Stimulated activated CD4-positive, alpha-beta T cell treated with anti-CD3 and anti-CD28 coated beads, Interleukin-1b, Interleukin-23, amount 100 ng/mL, for 1 hour (primary cell): ENCODE data around the gene GNG12.

ENCODE experiments used
- DNase-seq, 2 donors: peaks; one replicate each; pipeline ENCODE4 v3.0.0-alpha.2; 2020; ENCODE audit warnings: low read depth in 2 of 2

The GNG12 gene

DNA sequence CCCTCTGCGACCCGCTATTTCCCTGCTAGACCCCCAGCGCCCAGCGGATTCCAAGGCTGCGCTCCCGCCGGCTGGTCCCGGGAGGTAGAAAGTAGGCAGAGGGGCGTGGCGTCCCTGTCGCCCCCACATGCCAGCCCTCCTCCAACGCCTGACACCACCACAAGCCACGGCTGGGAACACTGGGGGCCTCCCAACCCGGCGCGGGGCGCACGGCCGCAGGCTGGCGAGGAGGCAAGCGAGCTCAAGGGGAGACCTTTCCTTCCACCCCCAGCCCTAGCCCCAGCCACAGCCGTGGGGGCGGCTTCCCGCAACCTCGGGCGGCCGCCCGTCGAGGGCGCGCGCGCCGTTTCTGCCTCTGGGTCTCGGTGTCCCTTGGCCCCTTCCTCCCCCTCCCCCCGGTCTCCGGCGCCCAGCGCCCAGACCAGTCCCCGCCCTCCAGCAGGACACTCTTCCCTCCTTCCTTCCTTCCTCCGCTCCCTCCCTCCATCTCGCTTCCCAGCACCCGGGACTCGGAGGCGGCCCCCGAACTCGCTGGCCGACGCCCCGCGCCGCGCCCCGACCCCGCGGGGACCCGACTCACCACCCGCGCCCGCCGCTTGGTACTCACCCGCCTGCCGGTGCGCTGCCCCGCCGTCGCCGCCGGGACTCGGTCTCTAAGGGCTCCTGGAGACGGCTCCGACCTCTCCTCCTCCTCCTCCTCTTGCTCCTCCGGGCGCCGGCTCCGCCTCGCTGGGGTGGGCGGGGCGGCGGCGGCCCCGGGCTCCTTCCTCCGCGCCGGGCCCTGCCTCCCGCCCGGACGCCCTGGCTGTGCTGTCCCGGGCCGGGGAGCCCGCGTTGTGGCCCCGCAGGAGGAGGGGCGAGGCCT lies at the start of gene GNG12:
TSS of gene GNG12 (minus strand) at position 731 of the 865 bp plus-strand sequence. CDS start 125,781 bp downstream, outside the sequence.
- DNase-seq: no peak

GRCh38 chr1:67882196-67882958 lies 49.1 kb upstream of the GNG12 start:
- DNase-seq: no peak

DNA sequence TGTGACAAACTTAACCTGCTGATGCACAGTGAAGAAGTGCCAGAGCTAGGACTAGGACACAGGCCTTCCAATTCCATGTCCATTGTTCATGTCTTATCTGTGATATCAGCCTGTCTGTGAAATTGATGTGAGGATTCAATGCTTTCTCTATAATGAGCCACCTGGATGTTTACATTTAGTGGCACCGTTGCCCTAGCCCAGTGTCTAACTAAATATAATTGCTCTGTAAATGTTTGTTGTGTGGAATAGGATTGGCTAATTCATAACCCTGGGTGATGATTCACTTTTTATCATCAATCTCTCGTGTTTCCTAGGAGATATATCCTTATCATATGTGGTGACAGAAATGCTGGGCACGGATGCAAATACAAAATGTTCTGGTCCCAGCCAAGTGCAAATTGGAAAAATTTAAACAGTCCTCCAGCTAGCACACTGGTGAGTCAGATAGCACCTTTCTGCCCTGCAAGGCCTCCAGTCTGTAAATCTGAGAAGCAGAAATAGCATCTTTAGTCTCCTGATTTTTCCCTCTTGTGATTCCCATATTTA lies 46.9 kb upstream of the GNG12 start:
- no peak for DNase-seq

DNA sequence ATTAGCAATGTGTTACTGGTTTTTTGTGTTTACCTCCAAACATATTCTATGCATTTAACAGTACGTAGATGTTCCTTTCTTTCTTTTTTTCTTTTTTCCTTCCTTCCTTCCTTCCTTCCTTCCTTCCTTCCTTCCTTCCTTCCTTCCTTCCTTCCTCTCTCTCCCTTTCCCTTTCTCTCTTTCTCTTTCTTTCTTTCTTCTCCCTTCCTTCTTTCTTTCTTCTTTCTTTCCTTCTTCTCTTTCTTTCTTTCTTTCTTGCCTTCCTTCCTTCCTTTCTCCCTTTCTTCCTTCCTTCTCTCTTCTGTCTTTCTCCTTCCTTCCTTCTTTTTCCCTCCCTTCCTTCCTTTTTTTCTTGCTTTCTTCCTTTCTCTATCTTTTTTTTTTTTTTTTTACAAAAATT lies 46.2 kb upstream of the GNG12 start:
- no peak for DNase-seq

DNA sequence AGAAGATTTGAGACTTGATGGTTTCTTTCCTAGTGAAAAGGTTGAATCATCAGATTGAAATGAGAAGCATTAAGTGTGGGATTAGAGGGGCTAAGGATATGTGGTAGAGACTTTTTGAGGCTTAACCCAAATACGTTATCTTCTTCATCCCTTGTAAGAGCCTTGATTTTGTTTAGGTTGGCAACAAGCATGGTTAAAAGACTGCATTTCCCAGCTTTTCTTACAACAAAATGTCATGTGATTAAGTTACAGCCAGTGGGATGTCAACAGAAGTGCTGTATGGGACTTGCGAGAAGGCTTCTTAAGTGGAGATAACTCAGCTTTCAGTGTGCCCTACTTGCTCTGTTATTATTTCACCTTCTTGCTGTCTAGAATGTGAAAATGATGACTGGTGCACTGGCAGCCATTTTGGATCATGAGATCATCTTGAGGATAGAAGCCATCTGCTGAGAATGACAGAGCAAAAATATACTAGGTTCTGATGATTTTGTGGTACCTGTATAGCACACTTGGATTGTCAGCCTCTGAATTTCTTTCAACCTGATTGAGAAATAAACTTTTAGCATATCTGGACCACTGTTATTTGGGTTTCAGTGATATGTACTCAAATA lies 41.3 kb upstream of the GNG12 start:
- no peak for DNase-seq

DNA sequence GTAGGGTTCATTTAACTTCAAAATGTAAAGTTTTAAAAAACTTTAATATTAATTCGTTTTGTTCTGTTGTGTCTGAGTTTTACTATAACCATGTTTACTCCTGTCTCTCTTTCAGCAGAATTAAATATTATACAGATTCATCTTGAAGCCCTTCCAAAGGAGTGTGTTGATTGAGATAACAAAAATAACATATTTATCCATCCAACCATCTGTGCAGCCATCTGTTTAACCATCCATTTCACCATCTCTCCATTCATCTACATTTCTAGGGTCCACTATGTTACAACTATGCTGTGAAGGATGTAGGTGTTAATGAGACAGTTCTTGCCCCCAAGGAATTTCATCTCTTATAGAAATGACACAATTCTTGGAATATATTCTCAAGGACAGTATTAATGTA lies 36.0 kb upstream of the GNG12 start:
- DNase-seq: no peak

DNA sequence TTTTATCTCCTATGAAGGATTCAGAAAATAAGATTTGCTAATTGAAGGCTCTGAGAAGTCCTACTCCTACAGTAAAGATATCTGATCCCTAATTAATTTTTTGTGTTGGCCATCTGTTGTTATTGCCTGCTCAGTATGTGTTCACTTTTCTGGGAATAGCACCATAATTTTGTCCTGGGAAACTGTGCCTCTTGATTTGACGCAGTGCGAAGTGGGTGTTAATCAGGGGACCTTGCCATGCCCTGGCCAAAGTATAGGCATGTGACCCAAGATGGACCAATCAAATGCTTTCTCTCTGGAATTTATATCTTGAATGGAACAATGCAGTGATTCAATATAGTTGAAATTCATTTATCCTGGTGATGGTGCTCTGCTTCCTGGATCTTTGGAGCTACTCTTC lies 30.4 kb upstream of the GNG12 start:
- DNase-seq: no peak

GRCh38 chr1:67862685-67863084 lies 29.4 kb upstream of the GNG12 start:
- DNase-seq: no peak

DNA sequence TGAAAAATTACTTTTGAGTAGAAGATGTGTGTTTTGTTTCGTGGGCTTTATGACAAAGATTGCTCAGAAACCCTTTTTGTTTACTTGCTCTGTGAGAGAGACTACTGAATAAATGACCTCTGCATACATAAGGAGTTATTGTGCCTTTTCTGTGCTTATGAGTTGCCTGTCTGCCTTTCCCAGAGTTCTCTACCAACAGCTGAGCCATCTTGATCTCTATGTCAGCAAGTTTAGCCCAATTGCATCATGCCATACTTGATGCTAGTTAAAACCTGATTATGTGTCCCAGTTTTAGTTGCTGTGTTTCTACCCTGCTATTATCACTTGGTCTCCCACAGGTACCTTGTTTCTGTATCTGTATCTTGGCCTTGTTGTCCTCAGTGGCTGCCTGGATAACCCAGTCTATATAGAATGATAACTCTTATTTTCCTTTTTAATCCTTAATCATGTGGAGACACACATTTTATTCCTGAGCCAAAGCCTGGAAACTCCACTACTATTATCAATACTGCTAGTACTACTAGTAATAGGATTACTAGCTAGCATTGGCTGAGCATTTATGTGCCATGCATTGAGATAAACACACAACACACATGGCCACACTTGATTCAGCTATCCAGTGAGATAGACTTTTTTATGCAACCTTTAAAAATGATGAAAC lies 28.7 kb upstream of the GNG12 start:
- DNase-seq: no peak

DNA sequence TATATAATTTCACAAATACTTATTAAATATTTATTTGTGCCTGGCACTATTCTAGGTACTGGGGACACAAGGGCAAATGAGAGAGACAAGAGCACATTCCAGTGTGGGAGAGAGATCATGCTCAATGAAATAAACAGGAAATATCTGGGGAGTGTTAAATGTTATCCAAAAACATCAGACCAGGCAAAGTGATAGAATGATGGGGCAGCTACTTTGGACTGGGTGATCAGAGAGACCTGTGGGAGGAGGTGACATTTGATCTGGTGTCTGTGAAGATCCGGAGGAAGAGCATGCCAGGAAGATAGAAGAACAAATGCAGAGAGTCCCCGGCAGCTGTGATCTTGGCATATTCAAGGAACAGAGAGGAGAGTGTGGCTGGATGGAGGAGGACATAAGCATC lies 27.5 kb upstream of the GNG12 start:
- DNase-seq: no peak

DNA sequence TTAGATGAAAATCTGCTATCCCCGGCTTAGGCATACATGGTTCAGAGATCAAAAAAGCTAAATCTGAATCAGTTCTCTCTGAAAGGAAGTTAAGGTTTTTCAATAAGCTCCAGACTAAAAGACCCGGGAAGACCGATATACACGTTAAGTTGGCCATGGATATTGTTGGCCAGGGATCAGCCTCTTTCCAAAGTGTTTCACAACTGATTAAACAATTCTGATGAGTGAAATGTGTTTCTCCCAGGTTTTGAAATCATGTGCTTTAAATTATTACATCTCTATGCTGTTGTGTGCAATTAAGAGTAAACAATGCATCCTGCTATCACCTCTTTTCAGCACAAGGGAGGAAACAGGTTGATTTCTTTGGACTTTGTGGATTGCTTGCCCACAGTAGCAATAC lies 23.7 kb upstream of the GNG12 start:
- DNase-seq: no peak

- DNase-seq: no peak
Observed at GRCh38 chr1:67855961-67856360, 22.7 kb upstream of the GNG12 start.

GRCh38 chr1:67855444-67855843 lies 22.2 kb upstream of the GNG12 start:
- DNase-seq: no peak

- DNase-seq: no peak
Observed at GRCh38 chr1:67853704-67854103, 20.4 kb upstream of the GNG12 start.

DNA sequence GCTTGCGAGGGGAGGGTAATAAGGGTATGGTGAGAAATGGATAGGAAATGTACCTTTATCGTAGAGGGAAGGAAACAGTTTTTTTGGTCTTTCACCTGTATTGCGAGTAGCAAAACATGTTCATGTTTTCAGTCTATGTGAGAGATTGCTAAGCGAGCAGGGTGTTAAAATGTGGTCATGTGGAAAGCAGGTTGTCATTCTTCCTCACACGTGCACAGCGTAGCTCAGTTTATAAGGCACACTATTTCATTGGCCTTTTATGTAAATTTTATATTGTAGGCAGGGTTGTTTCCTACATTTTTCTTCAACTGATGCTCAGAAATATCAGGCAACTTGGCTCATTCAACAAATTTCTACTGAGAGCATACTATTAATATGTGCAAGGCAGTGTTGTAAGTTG lies 18.5 kb upstream of the GNG12 start:
- no peak for DNase-seq

DNA sequence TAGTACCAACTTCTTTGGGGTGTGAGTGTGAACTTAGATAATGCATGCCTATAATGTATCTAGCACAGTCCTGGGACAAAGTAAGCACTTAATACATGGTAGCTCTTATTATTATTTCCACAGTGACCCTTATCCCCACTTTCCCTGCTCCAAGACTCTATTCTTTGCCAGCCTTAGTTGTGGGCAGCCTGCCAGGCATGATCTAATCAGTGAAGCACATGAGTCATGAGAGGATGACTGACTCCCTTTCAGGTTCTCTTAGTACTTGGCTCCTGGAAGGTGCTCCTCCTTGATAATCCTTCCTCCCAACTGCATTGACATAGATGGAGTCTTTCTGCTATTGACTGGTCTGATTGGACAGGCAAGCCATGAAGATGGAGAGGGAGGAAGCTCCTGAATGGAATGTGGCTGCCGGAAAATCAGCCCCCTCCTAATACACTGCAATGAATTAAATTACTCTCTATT lies 17.4 kb upstream of the GNG12 start:
- DNase-seq: no peak

- no peak for DNase-seq
Observed at GRCh38 chr1:67850151-67850551, 16.9 kb upstream of the GNG12 start.

GRCh38 chr1:67847466-67847865 lies 14.2 kb upstream of the GNG12 start:
- DNase-seq: no peak

DNA sequence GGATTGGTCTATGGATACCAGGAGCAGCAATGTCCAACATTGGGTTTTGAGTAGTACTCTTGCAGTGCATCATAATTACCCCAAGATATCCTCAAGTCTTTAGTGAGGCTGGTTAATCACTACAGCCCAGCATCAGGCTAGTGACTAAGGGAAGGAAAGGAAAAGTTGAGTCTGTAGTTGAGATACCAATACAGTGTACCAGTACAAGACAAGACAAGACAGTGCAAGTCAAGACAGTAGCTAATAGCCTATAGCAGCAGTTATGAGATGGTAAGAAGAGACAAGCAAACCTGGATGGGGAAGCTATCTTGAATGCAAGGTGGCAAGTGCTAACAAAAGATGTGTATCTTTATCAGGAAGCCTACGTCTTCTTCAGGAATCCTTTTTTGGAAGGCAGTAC lies 13.3 kb upstream of the GNG12 start:
- no peak for DNase-seq

DNA sequence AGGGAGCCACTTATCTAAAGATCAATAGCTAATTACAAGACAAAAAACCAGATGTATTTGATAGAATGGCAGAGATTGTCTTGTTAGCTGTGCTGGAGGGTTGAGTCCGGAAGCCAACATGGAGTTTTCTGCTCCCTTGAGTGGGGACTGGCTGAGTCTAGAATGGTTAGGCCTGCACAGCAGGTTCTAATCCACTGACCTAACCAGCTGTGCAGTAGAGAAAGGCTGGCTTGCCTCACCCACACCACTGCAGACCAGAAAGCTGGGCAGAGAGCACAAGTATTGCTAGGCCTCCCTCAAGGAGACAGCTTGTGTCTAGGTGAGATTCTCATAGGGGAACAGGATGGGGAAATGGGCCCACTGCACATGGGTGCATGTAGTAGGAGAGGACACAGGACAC lies 11.7 kb upstream of the GNG12 start:
- no peak for DNase-seq

DNA sequence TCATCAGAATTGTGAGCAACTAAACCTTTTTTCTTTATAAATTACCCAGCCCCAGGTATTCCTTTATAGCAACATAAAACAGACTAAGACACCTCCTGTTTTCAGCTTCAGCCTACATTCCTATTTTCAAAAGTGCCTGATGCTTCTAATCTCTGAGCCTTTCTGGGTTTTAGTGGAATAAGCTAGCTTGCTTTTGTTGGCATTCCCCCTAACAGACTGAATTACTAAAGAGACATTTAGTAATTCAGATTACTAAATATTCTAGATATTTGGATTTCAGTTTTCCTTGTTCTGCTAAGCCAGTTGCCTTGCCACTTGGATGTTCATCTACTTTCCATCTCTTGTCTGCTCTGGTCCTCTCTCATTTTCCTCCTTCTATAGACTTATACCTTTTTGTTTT lies 10.5 kb upstream of the GNG12 start:
- no peak for DNase-seq

DNA sequence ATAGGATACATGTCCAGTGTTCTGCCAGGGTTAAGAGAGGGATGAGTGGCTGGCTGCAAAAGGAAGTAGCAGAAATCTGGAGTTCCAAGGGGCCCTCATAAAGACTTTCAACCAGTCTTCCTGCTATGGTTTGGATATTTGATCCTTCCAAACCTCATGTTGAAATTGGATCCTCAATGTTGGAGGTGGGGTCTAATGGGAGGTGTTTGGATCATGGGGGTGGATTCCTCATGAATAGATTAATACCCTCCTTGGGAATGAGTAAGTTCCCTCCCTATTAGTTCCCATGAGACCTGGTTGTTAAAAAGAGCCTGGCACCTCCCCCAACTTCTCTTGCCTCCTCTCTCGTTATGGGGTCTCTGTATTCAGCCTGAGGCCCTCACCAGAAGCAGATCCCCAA lies 10.1 kb upstream of the GNG12 start:
- DNase-seq: no peak
